ENCODE measurements around the gene COL8A1.

The COL8A1 gene

GRCh38 chr3:99674086-99674789 is 35.8 kb downstream of the COL8A1 start:
- no peak for DNase-seq (ENCODE audit: low read depth)

GRCh38 chr3:99678023-99678422 is 39.6 kb downstream of the COL8A1 start:
- DNase-seq (ENCODE audit: low read depth), result peak; percentile 45

GRCh38 chr3:99678896-99679295 is 40.5 kb downstream of the COL8A1 start:
- DNase-seq (ENCODE audit: low read depth), result no peak

GRCh38 chr3:99681512-99681911 is 43.1 kb downstream of the COL8A1 start:
- DNase-seq (ENCODE audit: low read depth), result no peak

- no peak for DNase-seq (ENCODE audit: low read depth)
Measured at GRCh38 chr3:99681976-99682375, 43.6 kb downstream of the COL8A1 start.

- DNase-seq (ENCODE audit: low read depth), result no peak
Measured at GRCh38 chr3:99683465-99683864, 45.1 kb downstream of the COL8A1 start.

GRCh38 chr3:99683876-99684275 is 45.5 kb downstream of the COL8A1 start:
- no peak for DNase-seq (ENCODE audit: low read depth)

GRCh38 chr3:99684644-99685043 is 46.2 kb downstream of the COL8A1 start:
- DNase-seq (ENCODE audit: low read depth), result no peak

- no peak for DNase-seq (ENCODE audit: low read depth)
Measured at GRCh38 chr3:99686469-99686868, 48.1 kb downstream of the COL8A1 start.

- DNase-seq (ENCODE audit: low read depth), result peak; percentile 59
Measured at GRCh38 chr3:99686955-99687612, 48.7 kb downstream of the COL8A1 start.

GRCh38 chr3:99690761-99691369 is 52.5 kb downstream of the COL8A1 start:
- no peak for DNase-seq (ENCODE audit: low read depth)

GRCh38 chr3:99693636-99694035 is 55.2 kb downstream of the COL8A1 start:
- DNase-seq (ENCODE audit: low read depth), result no peak

- no peak for DNase-seq (ENCODE audit: low read depth)
Measured at GRCh38 chr3:99696497-99696896, 58.1 kb downstream of the COL8A1 start.

GRCh38 chr3:99697250-99697649 is 58.9 kb downstream of the COL8A1 start:
- no peak for DNase-seq (ENCODE audit: low read depth)

GRCh38 chr3:99698932-99699331 is 60.5 kb downstream of the COL8A1 start:
- DNase-seq (ENCODE audit: low read depth), result no peak

GRCh38 chr3:99699841-99700240 is 61.4 kb downstream of the COL8A1 start:
- DNase-seq (ENCODE audit: low read depth), result no peak

GRCh38 chr3:99700631-99701268 is 62.4 kb downstream of the COL8A1 start:
- peak; percentile 24 for DNase-seq (ENCODE audit: low read depth)

- no peak for DNase-seq (ENCODE audit: low read depth)
Measured at GRCh38 chr3:99702953-99703943, 64.9 kb downstream of the COL8A1 start.

- no peak for DNase-seq (ENCODE audit: low read depth)
Measured at GRCh38 chr3:99704417-99704816, 66.0 kb downstream of the COL8A1 start.

- no peak for DNase-seq (ENCODE audit: low read depth)
Measured at GRCh38 chr3:99706410-99706809, 68.0 kb downstream of the COL8A1 start.

- DNase-seq (ENCODE audit: low read depth), result no peak
Measured at GRCh38 chr3:99708207-99708745, 69.9 kb downstream of the COL8A1 start.
